Fibroblast of lung (primary cell): ENCODE measurements around the gene PHF2. TPM values are rescaled to one million over a fixed set of nuclear protein-coding genes. Genes with fewer than 3 reads are reported as not detected.

Experiments used
- DNase-seq, 2 donors: peaks; one replicate each; pipeline versions ENCODE4 v3.0.0 to v3.0.0-alpha.2; 2010; ENCODE audit warnings: low read depth in 2 of 2
- H2AFZ ChIP-seq: 2 replicates; pipeline ENCODE4 v1.5.1; 2012; ENCODE audit warnings: low read length, control low read depth, inconsistent platforms
- H3K27ac ChIP-seq: 2 replicates; pipeline ENCODE4 v1.5.1; 2011; ENCODE audit warnings: low read length, control low read depth; ENCODE audit not compliant: insufficient read depth
- H3K27me3 ChIP-seq: 2 replicates; pipeline ENCODE4 v1.5.1; 2011; ENCODE audit warnings: mild to moderate bottlenecking, low read length; ENCODE audit not compliant: control insufficient read depth, insufficient read depth
- H3K36me3 ChIP-seq: 2 replicates; pipeline ENCODE4 v1.5.1; 2011; ENCODE audit warnings: low read length; ENCODE audit not compliant: control insufficient read depth, insufficient read depth
- H3K4me1 ChIP-seq: 2 replicates; pipeline ENCODE4 v1.5.1; 2011; ENCODE audit warnings: low read length; ENCODE audit not compliant: control insufficient read depth, insufficient read depth; ENCODE audit errors: extremely low read depth
- H3K4me2 ChIP-seq: 2 replicates; pipeline ENCODE4 v1.5.1; 2011; ENCODE audit warnings: low read length, control low read depth; ENCODE audit not compliant: insufficient read depth; ENCODE audit errors: extremely low read depth
- H3K4me3 ChIP-seq, 4 experiments: fragments of 200-600 bp in 1 of 4; sonication (generic) in 1 of 4; replicated peaks in 1 of 4; 2 replicates each; pipeline ENCODE4 v1.5.1; 2011 to 2016; ENCODE audit warnings: low read length in 4 of 4, low read depth in 3 of 4, mild to moderate bottlenecking in 3 of 4, control low read depth in 2 of 4, inconsistent platforms in 1 of 4, mixed read lengths in 1 of 4; ENCODE audit not compliant: insufficient read depth in 1 of 4; ENCODE audit errors: control extremely low read depth in 1 of 4
- H3K79me2 ChIP-seq: 2 replicates; pipeline ENCODE4 v1.5.1; 2012; ENCODE audit warnings: mild to moderate bottlenecking, low read length, inconsistent platforms; ENCODE audit not compliant: control insufficient read depth, insufficient read depth
- H3K9ac ChIP-seq: 2 replicates; pipeline ENCODE4 v1.5.1; 2011; ENCODE audit warnings: mild to moderate bottlenecking, low read length, control low read depth; ENCODE audit not compliant: insufficient read depth
- H3K9me3 ChIP-seq: 2 replicates; pipeline ENCODE4 v1.5.1; 2012; ENCODE audit warnings: low read depth, low read length; ENCODE audit not compliant: control insufficient read depth, insufficient read depth
- H4K20me1 ChIP-seq: 2 replicates; pipeline ENCODE4 v1.5.1; 2011; ENCODE audit warnings: low read length; ENCODE audit not compliant: control insufficient read depth, insufficient read depth; ENCODE audit errors: extremely low read depth
- EZH2 ChIP-seq: IDR thresholded peaks from 2 replicates; pipeline ENCODE4 v1.5.1; 2012; ENCODE audit warnings: low read length, control low read depth, mild to moderate bottlenecking; ENCODE audit errors: missing control alignments
- polyA plus RNA-seq, 2 donors: library from polyadenylated mRNA; depleted of rRNA in 1 of 2; stranded (reverse) in 1 of 2; unstranded in 1 of 2; fragments of >200 nt; gene quantifications; 2 replicates each; pipeline ENCODE4 v1.2.1, GENCODE V29; 2011 to 2012; ENCODE audit warnings: missing spikeins in 1 of 2
- total RNA-seq: library from RNA; depleted of rRNA; stranded (reverse); fragments of >200 nt; gene quantifications from 2 replicates; pipeline ENCODE4 v1.2.1, GENCODE V29; 2014
- TF ChIP-seq, protein P1 (sequence below), 2 donors: IDR thresholded peaks in 1 of 2; conservative IDR thresholded peaks in 1 of 2; 1 replicate in 1 of 2; 2 replicates in 1 of 2; pipeline ENCODE4 v1.5.1; 2011 to 2012; ENCODE audit warnings: low read length in 2 of 2, control low read depth in 1 of 2, inconsistent platforms in 1 of 2, low read depth in 1 of 2, mild to moderate bottlenecking in 1 of 2

PHF2 gene
- total and polyA plus RNA-seq, 2 donors (not counting 1 experiment from before 2014, with no cell fraction given) = 9.2 to 13.4 TPM

- Histone ChIP-seq H3K9me3 (no peaks in the 10 kb centered on the region), H3K4me1 (no peaks in the 10 kb centered on the region), H2AFZ (no peak overlapping the region), H3K79me2 (no peaks in the 10 kb centered on the region), H3K27me3 (no peaks in the 10 kb centered on the region), H3K4me2 (no peak overlapping the region), H4K20me1 (no peaks in the 10 kb centered on the region), H3K9ac (no peak overlapping the region), H3K4me3 (no peak overlapping the region), H3K36me3 (peaks cover 9% of the 10 kb centered on the region), H3K27ac (no peak overlapping the region)
- TF ChIP-seq, protein P1, sequence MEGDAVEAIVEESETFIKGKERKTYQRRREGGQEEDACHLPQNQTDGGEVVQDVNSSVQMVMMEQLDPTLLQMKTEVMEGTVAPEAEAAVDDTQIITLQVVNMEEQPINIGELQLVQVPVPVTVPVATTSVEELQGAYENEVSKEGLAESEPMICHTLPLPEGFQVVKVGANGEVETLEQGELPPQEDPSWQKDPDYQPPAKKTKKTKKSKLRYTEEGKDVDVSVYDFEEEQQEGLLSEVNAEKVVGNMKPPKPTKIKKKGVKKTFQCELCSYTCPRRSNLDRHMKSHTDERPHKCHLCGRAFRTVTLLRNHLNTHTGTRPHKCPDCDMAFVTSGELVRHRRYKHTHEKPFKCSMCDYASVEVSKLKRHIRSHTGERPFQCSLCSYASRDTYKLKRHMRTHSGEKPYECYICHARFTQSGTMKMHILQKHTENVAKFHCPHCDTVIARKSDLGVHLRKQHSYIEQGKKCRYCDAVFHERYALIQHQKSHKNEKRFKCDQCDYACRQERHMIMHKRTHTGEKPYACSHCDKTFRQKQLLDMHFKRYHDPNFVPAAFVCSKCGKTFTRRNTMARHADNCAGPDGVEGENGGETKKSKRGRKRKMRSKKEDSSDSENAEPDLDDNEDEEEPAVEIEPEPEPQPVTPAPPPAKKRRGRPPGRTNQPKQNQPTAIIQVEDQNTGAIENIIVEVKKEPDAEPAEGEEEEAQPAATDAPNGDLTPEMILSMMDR (conservative IDR thresholded peaks at IDR 0.05 in 1 of 2, IDR thresholded peaks at IDR 0.05 in 1 of 2; ENCODE audit: low read depth in 1 of 2, low read length in 2 of 2) = no peak
- DNase-seq = no peak
Observed at GRCh38 chr9:93673839-93674334, 97.5 kb downstream of the PHF2 start.

- Histone ChIP-seq H3K9ac (no peak overlapping the region), H2AFZ (no peak overlapping the region), H3K4me1 (no peaks in the 10 kb centered on the region), H3K36me3 (peaks cover 9% of the 10 kb centered on the region), H3K27ac (no peak overlapping the region), H3K4me2 (no peak overlapping the region), H3K4me3 (no peak overlapping the region), H3K27me3 (no peaks in the 10 kb centered on the region), H3K79me2 (no peaks in the 10 kb centered on the region), H3K9me3 (no peaks in the 10 kb centered on the region), H4K20me1 (no peaks in the 10 kb centered on the region)
- no peak for DNase-seq
- TF ChIP-seq, protein P1 (conservative IDR thresholded peaks at IDR 0.05 in 1 of 2, IDR thresholded peaks at IDR 0.05 in 1 of 2; ENCODE audit: low read depth in 1 of 2, low read length in 2 of 2) = no peak
- no peak for TF ChIP-seq EZH2
Observed at GRCh38 chr9:93674580-93675335, 98.4 kb downstream of the PHF2 start.

DNA sequence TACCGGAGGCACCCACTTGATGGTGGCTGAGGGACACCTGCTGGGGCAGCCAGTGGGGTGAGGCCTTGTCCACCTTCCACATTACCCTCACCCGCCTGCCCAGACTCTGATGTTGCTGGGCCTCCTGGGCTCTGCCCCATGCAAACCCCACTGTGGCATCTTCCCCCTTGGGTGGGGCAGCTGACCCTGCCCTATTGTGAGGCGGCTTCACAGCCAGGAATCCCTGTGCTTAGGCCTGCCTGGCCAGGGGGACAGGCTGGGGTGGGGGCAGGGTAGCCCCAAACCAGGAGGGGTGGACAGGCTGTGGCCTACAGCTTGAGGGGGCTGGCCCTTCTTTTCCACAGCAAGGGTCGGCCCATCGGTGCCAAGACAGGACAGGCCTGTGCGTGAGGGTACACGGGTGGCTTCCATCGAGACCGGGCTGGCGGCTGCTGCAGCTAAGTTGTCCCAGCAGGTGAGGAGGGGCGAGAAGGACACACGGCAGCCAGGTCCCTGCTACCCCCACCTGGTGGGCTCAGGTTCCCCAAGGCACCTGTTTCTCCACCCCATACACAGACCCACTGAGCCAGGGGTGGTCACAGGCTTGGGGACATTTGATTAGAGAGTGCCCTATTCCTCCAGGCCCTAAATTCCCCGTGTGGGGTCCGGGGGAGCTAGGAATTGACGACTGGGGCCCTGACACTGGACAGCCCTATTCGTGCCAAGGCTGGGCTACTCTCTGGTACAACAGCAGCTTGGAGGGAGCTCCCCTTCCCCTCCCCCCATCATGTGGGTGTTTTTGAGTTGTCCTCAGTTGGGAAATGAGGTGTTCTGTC lies 99.2 kb downstream of the PHF2 start:
- Histone ChIP-seq H3K4me2 (no peak overlapping the region), H3K79me2 (no peaks in the 10 kb centered on the region), H2AFZ (no peak overlapping the region), H3K9me3 (no peaks in the 10 kb centered on the region), H4K20me1 (no peaks in the 10 kb centered on the region), H3K36me3 (peaks cover 9% of the 10 kb centered on the region), H3K4me3 (no peak overlapping the region), H3K9ac (no peak overlapping the region), H3K4me1 (no peaks in the 10 kb centered on the region), H3K27me3 (no peaks in the 10 kb centered on the region), H3K27ac (no peak overlapping the region)
- TF ChIP-seq EZH2 = no peak
- TF ChIP-seq, protein P1 (conservative IDR thresholded peaks at IDR 0.05 in 1 of 2, IDR thresholded peaks at IDR 0.05 in 1 of 2; ENCODE audit: low read depth in 1 of 2, low read length in 2 of 2) = no peak
- no peak for DNase-seq
